ENCODE measurements around the gene TBX4.
A peak's percentile ranks its signal among the peaks of the same experiment; 100 is the strongest.

The TBX4 gene

GRCh38 chr17:61416540-61417363 lies 35.5 kb upstream of the TBX4 start:
- no peaks in the 10 kb centered on the region for H3K36me3 Mint-ChIP-seq (ENCODE audit: low read depth)
- H3K4me1 Mint-ChIP-seq, result peaks cover 10% of the 10 kb centered on the region
- peaks cover 38% of the 10 kb centered on the region for H3K27me3 Mint-ChIP-seq (ENCODE audit: low read depth)
- H3K4me3 Mint-ChIP-seq, result peak overlapping the region; percentile 65 to 69 (median 65)
- H3K9me3 Mint-ChIP-seq, result no peaks in the 10 kb centered on the region
- H3K27ac Mint-ChIP-seq, result no peak overlapping the region
- TF ChIP-seq CTCF (IDR thresholded peaks at IDR 0.05; ENCODE audit: unreplicated experiment in 3 of 3), result peak; percentile 84 to 98 (median 94)

- H3K9me3 Mint-ChIP-seq, result no peaks in the 10 kb centered on the region
- TF ChIP-seq CTCF (IDR thresholded peaks at IDR 0.05; ENCODE audit: unreplicated experiment in 3 of 3), result no peak
- H3K4me1 Mint-ChIP-seq, result peaks cover 6% of the 10 kb centered on the region
- H3K36me3 Mint-ChIP-seq (ENCODE audit: low read depth), result no peaks in the 10 kb centered on the region
- peaks cover 33% of the 10 kb centered on the region for H3K27me3 Mint-ChIP-seq (ENCODE audit: low read depth)
- H3K4me3 Mint-ChIP-seq, result no peak overlapping the region
- H3K27ac Mint-ChIP-seq, result no peak overlapping the region
These were observed 33.8 kb upstream of the TBX4 start for GRCh38 chr17:61418449-61418848.

- H3K27ac Mint-ChIP-seq, result no peak overlapping the region
- TF ChIP-seq CTCF (IDR thresholded peaks at IDR 0.05; ENCODE audit: unreplicated experiment in 3 of 3), result no peak
- no peaks in the 10 kb centered on the region for H3K9me3 Mint-ChIP-seq
- no peak overlapping the region for H3K4me3 Mint-ChIP-seq
- peaks cover 5% of the 10 kb centered on the region for H3K4me1 Mint-ChIP-seq
- H3K27me3 Mint-ChIP-seq (ENCODE audit: low read depth), result peaks cover 38% of the 10 kb centered on the region
- no peaks in the 10 kb centered on the region for H3K36me3 Mint-ChIP-seq (ENCODE audit: low read depth)
These were observed 32.7 kb upstream of the TBX4 start for GRCh38 chr17:61419496-61420046.

- Mint-ChIP-seq H3K4me1 (peaks cover 5% of the 10 kb centered on the region), H3K36me3 (ENCODE audit: low read depth) (no peaks in the 10 kb centered on the region), H3K27me3 (ENCODE audit: low read depth) (peaks cover 39% of the 10 kb centered on the region), H3K9me3 (no peaks in the 10 kb centered on the region), H3K27ac (no peak overlapping the region), H3K4me3 (no peak overlapping the region)
- no peak for TF ChIP-seq CTCF (IDR thresholded peaks at IDR 0.05; ENCODE audit: unreplicated experiment in 3 of 3)
These were observed 32.2 kb upstream of the TBX4 start for GRCh38 chr17:61420052-61420451.

GRCh38 chr17:61420745-61421398 lies 31.4 kb upstream of the TBX4 start:
- H3K9me3 Mint-ChIP-seq, result no peaks in the 10 kb centered on the region
- no peak for TF ChIP-seq CTCF (IDR thresholded peaks at IDR 0.05; ENCODE audit: unreplicated experiment in 3 of 3)
- peaks cover 44% of the 10 kb centered on the region for H3K27me3 Mint-ChIP-seq (ENCODE audit: low read depth)
- H3K4me1 Mint-ChIP-seq, result peaks cover 5% of the 10 kb centered on the region
- no peak overlapping the region for H3K27ac Mint-ChIP-seq
- no peaks in the 10 kb centered on the region for H3K36me3 Mint-ChIP-seq (ENCODE audit: low read depth)
- no peak overlapping the region for H3K4me3 Mint-ChIP-seq

All from nephron (organoid).